Activated CD4-positive, alpha-beta T cell treated with anti-CD3 and anti-CD28 coated beads, Interleukin-2, amount 10 ng/mL, durations not matched to agents 24 days and 14 days (primary cell): ENCODE data around the gene CERS6. TPM values are rescaled to one million over a fixed set of nuclear protein-coding genes. Genes with fewer than 3 reads are reported as not detected.

ENCODE experiments used
- total RNA-seq: library from RNA; stranded (reverse); gene quantifications from 2 replicates; pipeline ENCODE4 v1.2.3, GENCODE V29; 2022

The CERS6 gene
- total RNA-seq, 1 donor from 2014 or later, result 25.3 TPM

Other genes with a start within 250 kb of the CERS6 start
- 40.3 and 40.9 TPM in 2 replicates for gene STK39, start 208.7 kb upstream of the CERS6 start, total RNA-seq